GM23248 (cell line): Measurements from ENCODE around the gene SMARCA4.

Experiments
- EZH2 ChIP-seq: fragments of 200-600 bp; sonication (generic); IDR thresholded peaks from 2 replicates; pipeline ENCODE4 v1.6.1; 2018; ENCODE audit warnings: antibody characterized with exemption, mild to moderate bottlenecking; ENCODE audit not compliant: insufficient read depth, poor library complexity, severe bottlenecking
- EZH2phosphoT487 ChIP-seq: fragments of 200-600 bp; sonication (generic); IDR thresholded peaks from 2 replicates; pipeline ENCODE4 v1.6.1; 2018; ENCODE audit warnings: antibody characterized with exemption, moderate library complexity, mild to moderate bottlenecking, low read depth; ENCODE audit not compliant: insufficient read depth

DNA sequence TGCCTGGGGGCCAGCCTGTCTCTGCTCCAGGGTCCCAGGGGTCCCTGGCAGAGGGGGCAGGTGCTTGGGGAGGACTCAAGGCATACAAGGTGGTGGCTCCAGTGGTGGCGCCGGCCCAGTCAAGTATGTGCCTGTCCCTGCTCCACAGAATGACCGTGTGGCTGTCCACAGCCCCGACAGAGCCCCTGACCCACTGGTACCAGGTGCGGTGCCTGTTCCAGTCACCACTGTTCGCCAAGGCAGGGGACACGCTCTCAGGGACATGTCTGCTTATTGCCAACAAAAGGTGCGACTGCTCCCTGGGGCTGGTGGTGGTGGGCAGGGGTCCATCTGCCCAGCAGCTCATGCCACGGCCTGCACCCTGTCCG is 40.6 kb upstream of the SMARCA4 start:
- TF ChIP-seq EZH2phosphoT487 (no peak), EZH2 (no peak)
